NCI-H748 treated with DMSO at 0.1 percent for 48 hours (cell line): Measurements from ENCODE around the gene CLEC4M.
"Not testable (repeated sequence)": the region's sequence is repeated elsewhere in the genome, so short reads cannot be mapped to it uniquely, and the experiment has no call there.

Source experiments
- DNase-seq: peaks from one replicate; lab custom pipeline; 2025; lab: John Stamatoyannopoulos, UW

CLEC4M gene

DNA sequence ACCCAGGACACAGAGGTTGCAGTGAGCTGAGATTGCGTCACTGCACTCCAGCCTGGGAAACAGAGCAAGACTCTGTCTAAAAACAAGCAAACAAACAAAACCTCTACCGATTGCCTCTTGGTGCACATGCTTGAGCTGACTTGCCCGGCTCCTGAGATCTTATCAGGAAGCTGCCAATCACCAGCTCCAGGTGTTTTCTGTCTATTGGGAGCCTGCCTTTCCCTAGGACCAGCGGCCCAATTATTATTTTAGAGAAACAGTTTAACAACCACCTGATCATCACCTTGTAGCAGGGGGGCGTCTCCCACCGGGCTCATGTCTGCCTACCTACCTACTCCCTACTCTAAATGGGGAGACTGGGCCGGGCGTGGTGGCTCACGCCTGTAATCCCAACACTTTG lies 10.8 kb downstream of the CLEC4M start:
- no peak for DNase-seq

DNA sequence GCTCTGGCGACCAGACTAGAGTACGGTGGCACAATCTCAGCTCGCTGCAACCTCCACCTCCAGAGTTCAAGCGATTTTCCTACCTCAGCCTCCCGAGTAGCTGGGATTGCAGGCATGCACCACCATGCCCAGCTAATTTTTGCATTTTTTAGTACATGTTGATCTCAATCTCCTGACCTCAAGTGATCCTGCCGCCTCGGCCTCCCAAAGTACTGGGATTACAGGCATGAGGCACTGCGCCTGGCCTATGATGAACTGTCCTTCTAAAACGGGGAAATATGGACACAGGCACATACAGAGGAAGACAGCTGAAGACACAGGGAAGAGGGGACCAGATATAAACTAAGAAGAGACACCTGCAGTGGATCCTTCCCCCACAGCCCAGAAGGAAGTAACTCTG lies 12.7 kb downstream of the CLEC4M start:
- no peak for DNase-seq

DNA sequence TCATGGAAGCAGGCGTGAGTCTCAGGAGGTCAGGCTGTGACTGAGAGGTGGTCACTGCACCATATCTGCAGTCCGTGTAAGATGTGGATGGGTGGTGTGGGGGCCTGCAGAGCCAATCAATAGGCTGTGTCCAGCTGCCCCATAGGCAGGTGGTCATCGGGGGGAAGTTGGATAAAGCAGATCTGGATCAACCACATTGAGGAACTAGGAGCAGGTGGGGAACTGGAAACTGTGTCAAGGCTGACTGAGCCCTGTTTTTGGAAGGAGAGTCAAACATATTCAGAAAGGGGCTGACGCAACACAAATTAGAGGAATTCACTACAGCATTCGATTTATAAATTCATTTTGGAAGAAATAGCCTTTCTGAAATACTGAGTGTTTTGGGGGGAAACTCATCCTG lies 15.0 kb downstream of the CLEC4M start:
- no peak for DNase-seq

DNA sequence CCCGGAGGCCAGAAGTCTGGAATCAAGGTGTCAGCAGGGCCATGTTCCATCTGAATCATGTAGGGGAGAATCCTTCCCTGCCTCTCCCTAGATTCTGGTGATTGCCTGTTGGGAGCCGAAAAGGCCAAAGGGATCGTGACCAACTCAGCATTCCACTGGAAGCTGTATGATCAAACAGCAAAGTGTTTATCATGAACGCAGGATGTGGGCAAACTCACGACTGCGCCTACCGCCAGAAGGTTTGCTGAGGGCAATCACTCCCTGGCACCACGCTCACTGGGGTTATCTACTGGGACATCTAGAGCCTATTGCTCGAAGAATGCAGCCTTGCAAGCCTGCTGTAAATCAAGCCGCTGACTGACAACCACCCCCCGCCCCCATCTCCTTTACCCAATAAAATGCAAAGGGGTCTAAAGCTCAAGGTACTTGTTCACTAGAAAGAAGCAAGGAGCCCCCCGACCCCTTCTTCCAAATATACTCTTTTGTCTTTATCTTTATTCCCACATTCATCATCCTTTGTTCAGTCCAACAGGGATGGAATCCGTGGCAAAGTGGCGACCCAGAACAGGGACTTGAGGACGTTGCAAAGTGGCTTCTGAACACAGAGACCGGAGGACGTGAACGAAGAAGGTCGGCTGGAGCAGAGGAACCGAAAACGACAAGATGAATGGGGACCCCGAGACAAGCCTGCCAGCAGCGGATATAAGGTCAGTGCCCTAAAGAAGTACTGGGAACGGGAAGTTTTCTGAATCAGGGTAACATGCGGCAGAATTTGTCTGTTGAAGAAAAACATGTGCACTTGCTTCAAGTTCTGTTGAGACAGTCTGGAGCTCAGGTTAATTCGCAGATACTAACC lies 16.8 kb downstream of the CLEC4M start:
- no peak for DNase-seq

DNA sequence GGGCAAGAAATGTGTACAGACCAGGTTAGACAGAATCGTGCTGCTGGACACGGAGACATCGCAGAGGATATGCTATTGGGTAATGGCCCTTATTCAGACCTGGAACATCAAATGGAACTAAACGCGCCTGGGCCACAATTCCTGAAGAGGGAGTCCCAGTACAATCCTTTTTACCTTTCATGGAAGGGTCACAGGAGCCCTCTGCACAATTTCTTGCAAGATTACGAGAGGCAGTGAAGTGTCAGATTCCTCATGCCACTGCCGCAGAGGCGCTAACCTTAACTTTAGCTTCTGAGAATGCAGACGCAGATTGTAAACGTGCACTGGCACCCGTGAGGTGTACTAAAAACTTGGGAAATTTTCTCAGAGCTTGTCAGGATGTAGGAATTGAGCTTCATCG lies 18.1 kb downstream of the CLEC4M start:
- no peak for DNase-seq

DNA sequence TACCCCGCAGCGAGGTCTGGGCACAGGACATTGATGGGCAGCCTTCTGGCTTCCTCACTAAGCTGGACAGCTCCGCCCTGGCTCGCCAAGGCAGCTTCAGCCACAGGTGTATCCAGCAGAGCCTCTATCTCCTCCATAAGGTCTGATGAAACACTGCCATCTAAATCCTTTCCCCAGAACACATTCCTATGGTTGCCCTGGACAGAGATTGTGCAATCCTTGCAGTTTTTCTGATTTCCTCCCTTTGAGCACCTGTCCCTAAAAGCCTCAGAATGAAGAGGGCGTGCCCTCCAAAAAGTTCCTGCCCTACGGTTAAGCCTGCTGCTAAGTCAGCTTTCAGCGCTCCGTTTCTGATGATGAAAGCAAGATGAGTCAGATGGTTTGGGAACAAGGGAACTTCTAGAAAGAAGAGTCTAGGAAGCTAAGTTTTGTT lies 21.0 kb downstream of the CLEC4M start:
- no peak for DNase-seq

DNA sequence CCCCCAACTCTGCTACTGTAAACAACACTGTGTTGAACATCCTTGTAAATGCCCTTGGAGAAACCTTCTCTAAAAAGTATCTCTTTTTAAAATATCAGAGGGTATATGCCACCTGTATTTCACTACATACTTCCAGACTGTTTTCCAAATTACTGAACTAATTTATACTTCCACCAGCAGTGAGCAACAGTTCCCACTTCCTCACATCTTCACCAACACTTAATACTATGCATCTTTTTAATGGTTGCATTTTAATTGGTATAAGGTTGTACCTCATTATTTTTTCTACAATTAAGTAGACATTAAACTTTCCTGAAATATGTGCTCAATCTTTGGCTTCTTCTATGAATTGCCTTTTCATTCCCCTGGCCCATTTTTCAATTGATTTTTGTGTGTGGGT lies 21.8 kb downstream of the CLEC4M start:
- DNase-seq = no peak

DNA sequence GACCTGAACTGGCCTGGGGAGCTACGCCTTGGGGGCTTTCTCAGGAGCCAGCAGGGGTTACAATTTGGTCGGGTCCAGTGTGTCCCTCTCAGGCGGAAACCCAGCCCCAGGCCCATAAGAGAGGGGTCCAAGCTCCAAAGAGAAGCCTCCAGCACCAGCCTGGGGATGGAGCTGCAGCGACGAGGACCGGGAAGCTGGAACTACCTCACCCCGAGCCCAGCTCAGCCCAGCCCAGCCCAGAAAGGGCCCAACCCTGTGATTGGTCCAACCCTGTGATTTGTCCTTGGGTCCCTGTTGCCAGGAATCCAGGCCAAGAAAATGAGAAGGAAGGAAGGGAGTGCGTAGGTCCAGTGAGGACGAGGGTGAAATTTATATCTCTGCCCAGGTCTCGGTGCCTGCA lies 24.1 kb downstream of the CLEC4M start:
- DNase-seq = no peak

DNA sequence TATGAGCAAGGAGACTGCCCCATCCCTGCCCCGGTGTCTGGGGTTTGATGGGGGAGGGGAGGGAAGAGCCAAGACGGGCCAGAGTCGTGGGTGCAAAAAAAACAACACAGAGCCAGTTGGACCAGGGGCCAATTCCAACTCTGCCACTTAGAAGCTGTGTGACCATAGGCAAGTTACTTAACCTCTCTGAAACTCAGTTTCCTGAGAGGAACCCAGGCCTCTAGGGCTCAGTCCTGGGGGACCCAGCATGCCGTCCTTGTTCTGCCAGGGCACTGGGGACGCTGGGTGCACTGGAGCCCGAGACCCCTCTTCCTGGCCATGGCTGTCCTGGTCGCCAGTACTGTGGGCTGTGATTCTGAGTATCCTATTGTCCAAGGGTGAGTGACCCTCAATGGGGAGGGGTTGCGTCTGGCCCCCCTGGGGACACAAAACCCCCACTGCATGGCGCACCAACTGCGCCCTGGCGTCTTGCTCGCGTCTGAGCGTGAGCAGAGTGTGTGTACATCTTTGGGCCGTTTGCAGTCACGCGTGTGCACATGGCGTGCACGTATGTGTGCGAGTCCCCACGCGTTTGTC lies 24.6 kb downstream of the CLEC4M start:
- no peak for DNase-seq

DNA sequence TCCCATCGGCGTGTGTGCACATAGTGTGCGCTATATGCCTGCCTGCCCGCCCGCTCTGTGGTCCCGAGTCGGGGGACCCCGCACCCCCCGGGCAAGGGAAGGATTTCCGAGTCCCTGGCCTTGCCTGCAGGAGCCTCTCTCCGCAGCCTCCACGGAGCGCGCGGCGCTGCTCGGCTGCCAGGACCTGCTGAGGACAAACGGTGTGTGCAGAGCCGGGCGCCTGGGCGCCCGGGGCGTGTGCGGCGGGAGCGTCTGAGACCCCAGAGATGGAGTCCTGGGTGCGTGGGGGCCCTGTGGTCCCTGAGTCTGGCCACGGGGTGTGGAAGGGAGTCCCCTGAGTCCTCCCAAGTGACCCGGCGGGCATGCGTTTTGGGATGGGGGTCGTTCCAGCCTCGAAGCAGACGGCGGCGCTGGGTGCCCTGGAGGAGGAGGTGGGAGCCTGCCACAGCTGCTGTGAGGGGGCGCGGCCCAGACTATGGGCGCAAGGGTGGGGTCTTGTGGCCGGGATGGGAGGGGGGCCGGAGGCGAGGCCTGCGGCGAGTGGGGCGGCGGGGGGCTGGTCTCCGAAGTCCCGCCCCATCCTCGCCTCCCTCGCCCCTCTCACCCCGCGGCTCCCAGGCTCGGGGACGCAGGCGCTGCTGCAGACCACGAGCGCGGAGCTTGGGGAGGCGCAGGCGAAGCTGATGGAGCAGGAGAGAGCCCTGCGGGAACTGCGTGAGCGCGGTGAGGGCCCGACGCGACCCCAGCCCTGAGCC lies 25.3 kb downstream of the CLEC4M start:
- no peak for DNase-seq

DNA sequence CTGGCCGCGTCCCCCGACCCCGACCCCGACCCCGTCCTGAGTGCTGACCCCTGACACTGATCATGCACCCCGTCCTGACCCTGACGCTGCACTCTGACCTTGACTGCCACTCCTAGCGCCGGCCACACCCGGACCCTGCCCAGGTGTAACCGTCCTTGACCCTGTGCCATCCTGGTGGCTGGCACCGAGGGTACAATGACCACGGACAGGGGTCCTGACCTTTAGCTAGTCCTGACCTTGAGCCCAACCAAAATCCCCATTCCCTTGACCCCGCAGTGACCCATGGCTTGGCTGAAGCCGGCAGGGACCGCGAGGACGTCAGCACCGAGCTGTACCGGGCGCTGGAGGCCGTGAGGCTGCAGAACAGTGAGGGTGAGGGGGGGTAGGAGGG lies 25.9 kb downstream of the CLEC4M start:
- DNase-seq = no peak

DNA sequence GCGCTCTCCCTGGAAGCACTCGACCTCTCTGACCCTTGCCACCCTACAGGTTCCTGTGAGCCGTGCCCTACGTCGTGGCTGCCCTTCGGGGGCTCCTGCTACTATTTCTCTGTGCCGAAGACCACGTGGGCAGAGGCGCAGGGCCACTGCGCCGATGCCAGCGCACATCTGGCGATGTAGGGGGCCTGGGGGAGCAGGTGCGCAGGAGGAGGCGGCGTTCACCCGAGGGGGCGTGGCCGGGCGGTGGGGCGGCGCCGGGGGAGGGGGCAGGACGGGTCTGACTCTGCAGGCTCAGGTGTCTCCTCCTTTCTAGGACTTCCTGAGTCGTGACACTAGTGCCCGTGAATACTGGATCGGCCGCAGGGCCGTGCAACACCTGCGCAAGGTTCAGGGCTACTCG lies 26.4 kb downstream of the CLEC4M start:
- DNase-seq = no peak

DNA sequence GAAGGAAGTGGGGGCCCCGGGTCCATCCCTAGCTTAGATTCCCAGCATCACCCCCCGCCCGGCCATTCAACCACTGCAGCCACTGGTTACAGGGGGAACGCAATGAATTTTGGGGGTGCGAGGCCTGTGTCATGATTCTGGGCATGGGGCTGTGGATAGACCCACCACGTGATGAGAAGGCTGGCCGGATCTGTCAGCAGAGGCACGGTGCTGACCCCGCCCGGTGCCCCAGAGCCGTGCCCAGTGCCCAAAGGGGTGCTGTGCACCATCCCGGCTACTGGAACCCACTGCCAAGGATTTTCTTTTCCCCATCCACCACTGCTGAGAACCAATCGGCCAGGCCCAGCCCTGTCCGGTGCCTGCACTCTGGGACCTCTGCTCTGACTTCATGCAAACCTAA lies 27.4 kb downstream of the CLEC4M start:
- no peak for DNase-seq

DNA sequence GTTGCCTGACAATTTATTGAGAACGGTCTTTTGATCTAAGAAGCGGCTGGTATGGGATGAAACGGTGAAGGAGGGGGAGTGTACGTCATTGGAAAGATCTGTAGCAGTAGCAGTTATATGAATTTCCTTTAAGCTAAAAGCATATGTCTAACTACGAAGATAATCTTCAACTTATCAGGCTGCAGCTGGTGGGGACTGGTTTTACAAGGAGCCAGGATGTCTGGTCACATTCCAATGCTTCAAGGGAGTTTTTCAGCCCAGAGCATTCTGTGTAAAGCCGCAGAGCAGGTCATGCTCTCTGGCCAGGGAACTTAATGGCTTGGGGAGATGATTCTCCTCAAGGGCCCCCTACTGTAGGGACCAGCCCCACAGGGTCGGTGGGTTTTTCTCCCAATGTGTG lies 29.2 kb downstream of the CLEC4M start:
- DNase-seq = no peak

DNA sequence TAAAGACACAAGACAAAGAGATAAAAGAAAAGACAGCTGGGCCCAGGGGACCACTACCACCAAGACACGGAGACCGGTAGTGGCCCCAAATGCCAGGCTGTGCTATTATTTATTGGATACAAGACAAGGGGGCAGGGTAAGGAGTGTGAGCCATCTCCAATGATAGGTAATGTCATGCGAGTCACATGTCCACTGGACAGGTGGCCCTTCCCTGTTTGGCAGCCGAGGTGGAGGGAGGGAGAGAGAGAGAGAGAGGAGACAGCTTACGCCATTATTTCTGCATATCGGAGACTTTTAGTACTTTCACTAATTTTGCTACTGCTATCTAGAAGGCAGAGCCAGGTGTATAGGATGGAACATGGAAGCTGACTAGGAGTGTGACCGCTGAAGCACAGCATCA lies 29.7 kb downstream of the CLEC4M start:
- DNase-seq = not testable (repeated sequence)

DNA sequence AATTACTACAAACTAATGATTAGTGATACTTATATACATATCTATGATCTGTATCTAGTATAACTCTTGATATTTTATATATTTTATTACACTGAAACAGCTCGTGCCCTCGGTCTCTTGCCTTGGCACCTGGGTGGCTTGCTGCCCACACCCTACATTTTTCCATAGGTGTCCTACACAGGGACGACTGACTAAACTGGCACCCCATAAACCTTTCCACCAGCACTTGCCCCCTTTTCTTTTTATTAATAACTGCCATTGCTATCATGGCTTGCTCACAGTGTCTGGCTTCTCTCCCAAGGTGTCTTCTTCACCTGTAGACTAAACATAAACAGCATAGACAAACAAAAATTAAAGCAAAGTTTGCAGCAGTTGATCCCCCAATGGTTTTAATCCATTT lies 30.4 kb downstream of the CLEC4M start:
- no peak for DNase-seq

DNA sequence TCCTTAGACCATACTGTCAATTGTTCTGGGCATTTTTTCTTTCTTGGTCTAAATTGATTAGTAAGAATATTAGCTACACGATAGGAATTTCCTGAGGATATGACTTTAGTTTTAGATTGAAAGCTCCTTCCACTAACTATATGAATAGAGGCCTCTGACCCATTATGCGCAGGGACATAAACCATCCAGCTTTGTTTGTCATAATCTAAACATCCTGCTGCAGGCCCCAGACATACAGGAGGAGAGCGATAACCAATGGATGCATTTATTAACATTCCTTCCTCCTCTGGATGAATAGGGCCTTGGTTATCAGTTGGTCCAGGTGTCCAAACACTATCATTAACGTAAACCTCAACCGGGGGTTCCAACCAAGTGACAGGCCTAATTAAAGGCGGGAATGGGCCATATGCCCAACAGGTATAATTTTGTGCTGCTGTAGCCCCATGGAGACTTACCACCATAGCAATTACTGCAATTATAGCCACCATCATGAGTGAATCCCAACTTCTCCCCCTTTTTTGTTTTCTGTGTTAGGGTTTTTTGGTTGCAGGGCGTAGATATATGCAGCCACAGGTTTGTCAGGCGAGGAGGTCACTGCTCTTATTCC lies 32.6 kb downstream of the CLEC4M start:
- DNase-seq = peak; percentile 63

DNA sequence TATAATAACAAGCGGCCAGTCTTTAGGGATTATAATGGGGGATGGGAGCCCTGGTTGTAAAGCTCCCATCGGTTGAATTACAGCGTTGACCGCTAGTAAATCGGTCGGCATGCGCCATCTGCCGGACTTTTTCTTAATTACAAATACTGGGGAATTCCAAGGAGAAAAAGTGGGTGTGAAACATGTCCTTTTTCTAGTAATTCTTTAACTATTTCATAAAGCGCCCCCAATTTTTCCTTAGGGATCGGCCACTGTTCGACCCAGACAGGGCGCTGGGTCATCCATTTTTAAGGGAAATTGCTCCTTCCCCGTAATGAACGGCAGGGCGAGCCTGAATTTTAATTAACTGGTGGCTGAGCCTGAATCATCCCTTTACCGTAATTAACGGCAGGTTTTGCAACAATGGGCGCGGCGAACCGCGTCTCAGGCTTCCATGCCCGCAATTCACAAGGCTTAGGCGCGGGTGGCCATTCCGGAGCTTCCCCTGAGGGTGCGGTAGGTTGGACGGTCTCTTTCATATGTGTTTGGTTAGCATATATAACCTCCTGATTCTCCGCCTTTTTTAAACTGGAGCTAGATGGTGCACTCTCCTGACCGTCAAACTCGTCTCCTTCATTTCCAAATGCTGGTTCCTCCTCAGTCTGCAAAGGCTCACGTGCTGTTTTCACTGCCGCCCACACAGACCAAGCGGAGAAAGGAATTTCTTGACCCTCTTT lies 36.8 kb downstream of the CLEC4M start:
- peak; percentile 41 for DNase-seq

DNA sequence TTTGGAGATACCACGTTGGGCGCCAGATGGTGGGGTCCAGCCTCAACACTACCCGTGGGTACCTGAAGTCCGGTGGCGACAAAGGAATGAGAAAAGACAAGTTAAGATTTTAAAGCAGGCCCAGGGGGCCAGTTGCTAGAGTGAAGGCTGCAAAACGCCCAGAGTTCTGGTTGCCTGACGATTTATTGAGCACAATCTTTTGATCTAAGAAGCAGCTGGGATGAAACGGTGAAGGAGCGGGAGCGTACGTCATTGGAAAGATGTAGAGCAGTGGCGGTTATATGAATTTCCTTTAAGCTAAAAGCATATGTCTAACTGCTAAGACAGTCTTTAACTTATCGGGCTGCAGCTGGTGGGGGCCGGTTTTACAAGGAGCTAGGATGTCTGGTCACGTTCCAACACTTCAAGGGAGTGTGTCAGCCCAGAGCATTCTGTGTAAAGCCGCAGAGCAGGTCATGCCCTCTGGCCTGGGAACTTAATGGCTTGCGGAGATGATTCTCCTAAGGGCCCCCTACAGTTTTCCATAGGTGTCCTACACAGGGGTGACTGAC lies 38.1 kb downstream of the CLEC4M start:
- no peak for DNase-seq

DNA sequence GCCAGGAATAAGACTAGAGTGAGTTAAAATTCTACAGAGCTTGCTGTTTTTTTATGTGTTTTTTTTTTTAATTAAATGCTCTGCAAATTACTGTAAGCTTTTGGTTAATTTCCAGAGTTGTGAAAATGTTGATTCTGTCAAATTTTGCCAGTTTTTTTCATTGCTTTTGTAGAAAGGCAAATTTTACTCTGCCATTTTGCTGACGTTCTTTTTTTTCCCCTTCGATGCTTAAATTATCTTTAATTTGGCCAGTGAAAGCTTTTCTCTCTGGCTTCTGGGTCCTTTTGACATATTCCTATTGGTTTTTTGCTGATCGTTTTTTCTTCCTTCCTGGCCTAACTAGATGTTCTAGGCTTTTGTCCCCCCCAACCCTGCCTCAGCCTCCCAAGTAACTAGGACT lies 43.2 kb downstream of the CLEC4M start:
- DNase-seq = no peak

DNA sequence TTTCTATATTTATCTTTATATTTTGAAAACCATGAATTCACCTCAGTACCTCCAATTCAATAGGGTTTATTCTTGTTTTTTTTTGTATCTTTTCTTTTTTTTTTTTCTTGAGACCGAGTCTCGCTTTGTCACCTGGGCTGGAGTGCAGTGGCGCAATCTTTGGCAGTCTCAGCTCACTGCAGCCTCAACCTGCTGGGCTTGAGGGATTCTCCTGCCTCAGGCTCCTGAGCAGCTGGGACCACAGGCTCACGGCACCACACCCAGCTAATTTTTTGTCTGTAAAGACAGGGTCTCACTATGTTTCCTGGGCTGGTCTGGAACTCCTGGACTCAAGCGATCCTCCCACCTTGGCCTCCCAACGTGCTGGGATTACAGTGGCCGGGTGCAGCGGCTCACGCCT lies 43.8 kb downstream of the CLEC4M start:
- DNase-seq = no peak

DNA sequence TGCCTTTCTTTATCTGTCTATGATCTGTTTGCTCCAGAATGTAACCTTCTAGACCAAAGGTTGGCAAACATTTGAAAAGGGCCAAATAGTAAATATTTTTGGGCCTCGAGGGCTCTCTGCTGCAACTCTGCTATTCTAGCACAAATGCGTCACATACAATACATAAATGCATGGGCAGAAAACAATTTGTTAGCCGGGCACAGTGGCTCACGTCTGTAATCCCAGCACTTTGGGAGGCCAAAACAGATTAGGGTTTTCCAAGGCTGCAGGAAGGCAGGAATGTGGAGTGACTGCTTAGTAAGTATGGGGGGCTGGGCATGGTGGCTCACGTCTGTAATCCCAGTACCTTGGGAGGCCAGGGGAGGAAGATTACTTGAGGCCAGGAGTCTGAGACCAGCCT lies 45.1 kb downstream of the CLEC4M start:
- no peak for DNase-seq
